OCI-LY3 (cell line): ENCODE data around the gene DOCK10.

Experiments
- H2AFZ ChIP-seq: fragments of 200-600, 300-600 bp; shearing (Covaris generic); 2 replicates; pipeline ENCODE4 v1.6.0; 2014; ENCODE audit warnings: antibody characterized with exemption, low read depth, low read length
- H3K27ac ChIP-seq: fragments of 200-600, 300-600 bp; sonication (generic); 2 replicates; pipeline ENCODE4 v1.5.1; 2014; ENCODE audit warnings: mild to moderate bottlenecking, low read length, moderate library complexity, mixed read lengths
- H3K27me3 ChIP-seq: fragments of 200-600, 300-600 bp; sonication (generic); 2 replicates; pipeline ENCODE4 v1.6.1; 2014; ENCODE audit warnings: low read depth, low read length, mixed read lengths
- H3K36me3 ChIP-seq: fragments of 200-600, 300-600 bp; sonication (generic); replicated peaks from 2 replicates; pipeline ENCODE3; 2014; ENCODE audit warnings: low read depth, low read length, mixed read lengths
- H3K4me1 ChIP-seq: fragments of 300-600, 200-600 bp; sonication (generic); 2 replicates; pipeline ENCODE4 v1.6.1; 2014; ENCODE audit warnings: low read length, mixed read lengths
- H3K4me2 ChIP-seq: fragments of 200-600, 300-600 bp; sonication (generic); 2 replicates; pipeline ENCODE4 v1.6.1; 2014; ENCODE audit warnings: low read length, mixed read lengths
- H3K4me3 ChIP-seq: fragments of 300-600, 200-600 bp; sonication (generic); 2 replicates; pipeline ENCODE4 v1.5.1; 2014; ENCODE audit warnings: antibody characterized with exemption, mild to moderate bottlenecking, low read length, moderate library complexity
- H3K79me2 ChIP-seq: fragments of 300-600, 200-600 bp; shearing (Covaris generic); 2 replicates; pipeline ENCODE4 v1.6.1; 2014; ENCODE audit warnings: mild to moderate bottlenecking, low read length, mixed read lengths
- H3K9ac ChIP-seq: fragments of 300-600, 200-600 bp; shearing (Covaris generic); 2 replicates; pipeline ENCODE4 v1.6.0; 2014; ENCODE audit warnings: mild to moderate bottlenecking, low read length, moderate library complexity
- H3K9me3 ChIP-seq: fragments of 200-600, 300-600 bp; shearing (Covaris generic); 2 replicates; pipeline ENCODE4 v1.6.1; 2014; ENCODE audit warnings: low read length, mixed read lengths; ENCODE audit not compliant: insufficient read depth
- H4K20me1 ChIP-seq: fragments of 200-600, 300-600 bp; sonication (generic); 2 replicates; pipeline ENCODE4 v1.6.1; 2016; ENCODE audit warnings: low read length, mixed read lengths; ENCODE audit not compliant: insufficient read depth
- EZH2phosphoT487 ChIP-seq: fragments of 200-600 bp; shearing (Covaris generic); IDR thresholded peaks from 2 replicates; pipeline ENCODE4 v1.6.1; 2018; ENCODE audit warnings: antibody characterized with exemption, mixed run types, low read depth
- TF ChIP-seq, protein P1 (sequence below): fragments of 200-600, 300-600 bp; sonication (generic); IDR thresholded peaks from 2 replicates; pipeline ENCODE4 v1.5.1; 2014; ENCODE audit warnings: antibody characterized with exemption, low read length, low read depth

The DOCK10 gene

DNA sequence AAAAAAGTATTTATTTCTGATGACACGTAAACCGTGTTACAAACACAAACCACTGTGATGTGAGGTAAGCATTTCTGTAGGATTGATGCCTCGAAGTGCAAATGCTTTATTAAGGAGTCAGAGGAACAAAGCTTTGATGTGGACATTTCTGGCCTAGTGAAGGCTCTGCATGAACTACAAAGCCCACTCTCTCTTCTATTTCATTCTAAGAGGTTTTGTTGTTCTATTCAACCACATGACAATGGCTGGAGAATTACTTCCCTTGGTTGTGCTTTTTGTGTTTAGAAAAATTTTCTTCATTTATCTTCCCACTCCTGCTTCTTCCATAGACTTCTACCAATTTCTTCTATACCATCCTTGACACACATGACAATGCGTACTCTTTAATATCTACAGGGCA is 200.4 kb downstream of the DOCK10 start:
- Histone ChIP-seq H3K4me2 (no peak overlapping the region), H4K20me1 (no peaks in the 10 kb centered on the region), H3K9ac (no peak overlapping the region), H2AFZ (no peak overlapping the region), H3K27me3 (no peaks in the 10 kb centered on the region), H3K27ac (no peak overlapping the region), H3K36me3 (peaks cover 45% of the 10 kb centered on the region), H3K4me3 (no peak overlapping the region), H3K9me3 (no peaks in the 10 kb centered on the region), H3K79me2 (no peaks in the 10 kb centered on the region), H3K4me1 (no peaks in the 10 kb centered on the region)
- no peak for TF ChIP-seq EZH2phosphoT487
- TF ChIP-seq, protein P1, sequence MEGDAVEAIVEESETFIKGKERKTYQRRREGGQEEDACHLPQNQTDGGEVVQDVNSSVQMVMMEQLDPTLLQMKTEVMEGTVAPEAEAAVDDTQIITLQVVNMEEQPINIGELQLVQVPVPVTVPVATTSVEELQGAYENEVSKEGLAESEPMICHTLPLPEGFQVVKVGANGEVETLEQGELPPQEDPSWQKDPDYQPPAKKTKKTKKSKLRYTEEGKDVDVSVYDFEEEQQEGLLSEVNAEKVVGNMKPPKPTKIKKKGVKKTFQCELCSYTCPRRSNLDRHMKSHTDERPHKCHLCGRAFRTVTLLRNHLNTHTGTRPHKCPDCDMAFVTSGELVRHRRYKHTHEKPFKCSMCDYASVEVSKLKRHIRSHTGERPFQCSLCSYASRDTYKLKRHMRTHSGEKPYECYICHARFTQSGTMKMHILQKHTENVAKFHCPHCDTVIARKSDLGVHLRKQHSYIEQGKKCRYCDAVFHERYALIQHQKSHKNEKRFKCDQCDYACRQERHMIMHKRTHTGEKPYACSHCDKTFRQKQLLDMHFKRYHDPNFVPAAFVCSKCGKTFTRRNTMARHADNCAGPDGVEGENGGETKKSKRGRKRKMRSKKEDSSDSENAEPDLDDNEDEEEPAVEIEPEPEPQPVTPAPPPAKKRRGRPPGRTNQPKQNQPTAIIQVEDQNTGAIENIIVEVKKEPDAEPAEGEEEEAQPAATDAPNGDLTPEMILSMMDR, result no peak

DNA sequence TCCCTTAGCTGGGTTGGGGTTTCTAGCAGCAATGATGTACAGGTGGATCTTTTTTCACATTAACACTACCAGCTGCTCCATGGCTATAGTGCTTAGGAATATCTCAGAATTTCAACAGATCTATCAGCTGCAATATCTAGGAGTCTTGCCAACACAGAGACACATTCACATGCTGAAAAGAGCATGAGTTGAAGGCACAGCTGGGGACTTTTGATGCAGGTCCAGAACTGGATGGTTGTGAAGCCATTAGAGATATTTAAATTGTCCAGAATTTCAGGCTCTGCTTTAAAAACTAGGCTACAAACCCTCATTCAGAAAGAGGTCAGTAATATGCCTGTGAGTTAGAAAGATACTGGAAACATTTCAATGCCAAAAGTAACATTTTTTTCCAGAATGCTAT is 203.9 kb downstream of the DOCK10 start:
- H3K36me3 ChIP-seq, result peaks cover 49% of the 10 kb centered on the region
- H3K4me3 ChIP-seq, result no peak overlapping the region

DNA sequence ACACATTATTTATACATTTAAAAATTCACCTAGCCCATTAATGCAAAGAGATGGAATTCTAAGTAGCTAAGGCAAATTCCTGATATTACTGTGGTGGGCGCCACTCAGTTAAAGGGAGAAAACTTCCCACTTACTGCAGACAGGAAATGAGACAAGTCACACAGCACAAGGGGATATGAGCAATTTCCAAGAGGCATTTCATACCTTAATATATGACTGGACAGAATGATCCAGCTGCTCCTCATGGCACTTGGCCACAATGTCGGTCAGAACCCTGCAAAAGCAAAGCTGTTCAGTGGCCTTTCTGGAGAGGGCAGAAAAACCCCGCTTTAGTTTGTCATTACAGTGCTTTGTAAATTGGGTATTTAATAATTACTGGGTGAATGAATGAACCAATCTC is 204.7 kb downstream of the DOCK10 start:
- Histone ChIP-seq H3K9ac (no peak overlapping the region), H3K4me3 (no peak overlapping the region), H3K79me2 (no peaks in the 10 kb centered on the region), H2AFZ (no peak overlapping the region), H3K4me1 (no peaks in the 10 kb centered on the region), H3K9me3 (no peaks in the 10 kb centered on the region), H4K20me1 (no peaks in the 10 kb centered on the region), H3K4me2 (no peak overlapping the region), H3K36me3 (peaks cover 46% of the 10 kb centered on the region), H3K27me3 (no peaks in the 10 kb centered on the region), H3K27ac (no peak overlapping the region)
- TF ChIP-seq, protein P1, result no peak
- no peak for TF ChIP-seq EZH2phosphoT487

More for the DNA sequence above, 203.9 kb downstream of the DOCK10 start:
- Histone ChIP-seq H4K20me1 (no peaks in the 10 kb centered on the region), H3K27me3 (no peaks in the 10 kb centered on the region), H3K4me2 (no peak overlapping the region), H3K79me2 (no peaks in the 10 kb centered on the region), H3K9me3 (no peaks in the 10 kb centered on the region), H3K4me1 (no peaks in the 10 kb centered on the region), H3K9ac (no peak overlapping the region), H2AFZ (no peak overlapping the region), H3K27ac (no peak overlapping the region)
- TF ChIP-seq EZH2phosphoT487, result no peak
- TF ChIP-seq, protein P1, result no peak

DNA sequence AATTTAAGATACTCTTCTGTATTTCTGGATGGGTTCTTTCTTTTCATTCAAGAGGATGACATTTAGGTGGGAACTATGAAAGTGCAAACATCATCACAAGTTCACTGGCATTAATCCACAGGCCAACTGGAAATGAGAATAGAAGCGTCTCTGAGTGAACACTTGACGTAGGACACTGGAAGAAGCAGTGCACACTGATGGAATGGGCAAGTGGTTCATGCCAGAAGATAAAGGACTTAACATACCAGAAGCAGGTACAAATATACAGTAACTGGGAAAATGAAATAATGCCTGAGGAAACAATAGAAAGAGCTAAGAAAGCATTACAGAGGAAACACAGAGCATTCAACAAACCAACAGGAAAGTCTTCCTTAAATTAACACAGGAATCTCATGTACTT is 205.2 kb downstream of the DOCK10 start:
- Histone ChIP-seq H3K4me3 (no peak overlapping the region), H3K9me3 (no peaks in the 10 kb centered on the region), H3K79me2 (no peaks in the 10 kb centered on the region), H3K27ac (no peak overlapping the region), H2AFZ (no peak overlapping the region), H3K27me3 (no peaks in the 10 kb centered on the region), H3K36me3 (peaks cover 45% of the 10 kb centered on the region), H4K20me1 (no peaks in the 10 kb centered on the region), H3K9ac (no peak overlapping the region), H3K4me1 (no peaks in the 10 kb centered on the region), H3K4me2 (no peak overlapping the region)
- TF ChIP-seq, protein P1, result no peak
- no peak for TF ChIP-seq EZH2phosphoT487
